Lower leg skin (tissue), 4 donors: Measurements from ENCODE around the gene PSKH1. TPM values are rescaled to one million over a fixed set of nuclear protein-coding genes. Genes with fewer than 3 reads are reported as not detected.
"Not testable (repeated sequence)": the region's sequence is repeated elsewhere in the genome, so short reads cannot be mapped to it uniquely, and the experiment has no call there.

Experiments
- DNase-seq, 2 donors: peaks; one replicate each; pipeline ENCODE4 v3.0.0-alpha.2; 2019; ENCODE audit warnings: low spot score in 2 of 2
- H3K4me3 ChIP-seq: fragments of 200-600 bp; sonication (generic); 2 replicates; pipeline ENCODE4 v1.5.1; 2017; ENCODE audit warnings: mild to moderate bottlenecking, low read depth; ENCODE audit not compliant: poor library complexity, severe bottlenecking
- POLR2A ChIP-seq, 2 donors: fragments of 450-650 bp; IDR thresholded peaks; one replicate each; pipeline ENCODE4 v1.6.1; 2016 to 2017; ENCODE audit warnings: antibody characterized with exemption in 2 of 2, mild to moderate bottlenecking in 1 of 2, moderate library complexity in 1 of 2
- WGBS, 2 donors: methylation state at CpG; one replicate each; pipeline ENCODE4 v1.1.5; 2018; 5-methylcytosine and 5-hydroxymethylcytosine counted together
- intact Hi-C: fragments of 100-400 bp; cut with DNase I; formaldehyde crosslinking; loops from one replicate; pipeline ENCODE4 v1.15.0; 2023; ENCODE audit warnings: low total_unique reads
- total RNA-seq, 4 donors: library from RNA; depleted of rRNA; stranded (reverse); fragments of >200 nt; gene quantifications; one replicate each; pipeline ENCODE4 v1.1.0, GENCODE V29; 2016
- TF ChIP-seq, protein P1 (sequence below), 3 donors: fragments of 450-650 bp; IDR thresholded peaks; one replicate each; pipeline ENCODE4 v1.5.1; 2016; ENCODE audit warnings: antibody characterized with exemption in 3 of 3, mild to moderate bottlenecking in 3 of 3, moderate library complexity in 2 of 3

PSKH1 gene
- total RNA-seq, 4 donors from 2014 or later: 11.1 to 17.9 (median 14.4) TPM

GRCh38 chr16:67935101-67935401, 42.0 kb downstream of the PSKH1 start:
- TF ChIP-seq, protein P1, sequence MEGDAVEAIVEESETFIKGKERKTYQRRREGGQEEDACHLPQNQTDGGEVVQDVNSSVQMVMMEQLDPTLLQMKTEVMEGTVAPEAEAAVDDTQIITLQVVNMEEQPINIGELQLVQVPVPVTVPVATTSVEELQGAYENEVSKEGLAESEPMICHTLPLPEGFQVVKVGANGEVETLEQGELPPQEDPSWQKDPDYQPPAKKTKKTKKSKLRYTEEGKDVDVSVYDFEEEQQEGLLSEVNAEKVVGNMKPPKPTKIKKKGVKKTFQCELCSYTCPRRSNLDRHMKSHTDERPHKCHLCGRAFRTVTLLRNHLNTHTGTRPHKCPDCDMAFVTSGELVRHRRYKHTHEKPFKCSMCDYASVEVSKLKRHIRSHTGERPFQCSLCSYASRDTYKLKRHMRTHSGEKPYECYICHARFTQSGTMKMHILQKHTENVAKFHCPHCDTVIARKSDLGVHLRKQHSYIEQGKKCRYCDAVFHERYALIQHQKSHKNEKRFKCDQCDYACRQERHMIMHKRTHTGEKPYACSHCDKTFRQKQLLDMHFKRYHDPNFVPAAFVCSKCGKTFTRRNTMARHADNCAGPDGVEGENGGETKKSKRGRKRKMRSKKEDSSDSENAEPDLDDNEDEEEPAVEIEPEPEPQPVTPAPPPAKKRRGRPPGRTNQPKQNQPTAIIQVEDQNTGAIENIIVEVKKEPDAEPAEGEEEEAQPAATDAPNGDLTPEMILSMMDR (IDR thresholded peaks at IDR 0.05): no peak
- TF ChIP-seq POLR2A (IDR thresholded peaks at IDR 0.05): no peak
- no peak for DNase-seq
- intact Hi-C loops: no loop called here
- 37% methylated on average over 13 of the region's 13 CpGs for WGBS, 2 donors
- H3K4me3 ChIP-seq: peak overlapping the region; percentile 7

DNA sequence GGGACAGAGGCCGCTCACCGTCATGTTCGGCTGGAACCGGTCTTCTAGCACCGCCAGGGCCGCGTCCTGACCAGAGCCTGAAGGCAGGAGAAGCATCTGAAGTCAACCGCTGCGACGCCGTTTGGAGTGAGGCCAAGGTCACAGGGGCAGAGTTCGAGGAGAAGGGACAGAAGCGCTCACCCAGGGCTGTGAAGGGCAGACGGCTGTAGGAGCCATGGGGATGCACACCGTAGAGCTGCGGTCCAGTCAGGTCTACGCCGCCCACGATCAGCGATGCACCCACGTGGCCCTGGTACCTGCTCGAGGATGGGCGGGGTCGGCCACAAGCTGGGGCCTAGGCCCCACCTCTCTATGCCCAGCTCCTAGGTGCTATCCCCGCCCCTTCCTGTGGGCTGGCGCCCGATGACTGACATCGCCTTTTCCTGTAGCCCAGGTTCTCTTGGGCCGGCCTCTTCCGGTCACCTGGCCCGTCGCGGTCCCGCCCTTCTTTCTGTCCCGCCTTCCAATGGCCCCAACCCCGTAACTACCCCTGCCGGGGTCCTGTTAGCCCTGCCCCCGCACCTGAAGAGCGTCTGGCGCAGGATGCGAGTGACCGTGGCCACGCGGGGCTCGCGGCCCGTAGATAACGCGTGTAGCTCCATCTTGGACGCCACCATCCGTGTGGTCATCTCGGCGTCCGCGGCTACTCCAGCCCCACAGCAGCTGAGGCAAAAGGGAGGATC, 42.5 kb downstream of the PSKH1 start:
- 2% methylated on average over 42 of the region's 55 CpGs for WGBS, 2 donors
- peak in 1 of 2 donors; percentile 13 for TF ChIP-seq POLR2A (IDR thresholded peaks at IDR 0.05)
- TF ChIP-seq, protein P1 (IDR thresholded peaks at IDR 0.05): no peak
- peak; percentile 96 to 99 for DNase-seq
- intact Hi-C loops: no loop called here
- H3K4me3 ChIP-seq: peak overlapping the region; percentile 71

GRCh38 chr16:67936124-67936879, 43.2 kb downstream of the PSKH1 start, which contains the start of gene PSMB10:
TSS of gene PSMB10 (minus strand) at chr16:67936850. CDS start at chr16:67936749, 101 bp downstream.
- intact Hi-C loops: no loop called here
- peak within 1 kb of the TSS; percentile 71 for H3K4me3 ChIP-seq
- peak; percentile 75 to 93 for DNase-seq
- WGBS, 2 donors: 0 to 1% methylated on average over 19 to 45 of the region's 54 CpGs
- TF ChIP-seq, protein P1 (IDR thresholded peaks at IDR 0.05): no peak
- TF ChIP-seq POLR2A (IDR thresholded peaks at IDR 0.05): no peak

- peak overlapping the region; percentile 71 for H3K4me3 ChIP-seq
- DNase-seq: no peak
- TF ChIP-seq, protein P1 (IDR thresholded peaks at IDR 0.05): no peak
- TF ChIP-seq POLR2A (IDR thresholded peaks at IDR 0.05): no peak
- 43 to 46% methylated on average over 6 of the region's 6 CpGs for WGBS, 2 donors
- intact Hi-C loops: no loop called here
Measured at GRCh38 chr16:67936880-67937605, 44.0 kb downstream of the PSKH1 start.

DNA sequence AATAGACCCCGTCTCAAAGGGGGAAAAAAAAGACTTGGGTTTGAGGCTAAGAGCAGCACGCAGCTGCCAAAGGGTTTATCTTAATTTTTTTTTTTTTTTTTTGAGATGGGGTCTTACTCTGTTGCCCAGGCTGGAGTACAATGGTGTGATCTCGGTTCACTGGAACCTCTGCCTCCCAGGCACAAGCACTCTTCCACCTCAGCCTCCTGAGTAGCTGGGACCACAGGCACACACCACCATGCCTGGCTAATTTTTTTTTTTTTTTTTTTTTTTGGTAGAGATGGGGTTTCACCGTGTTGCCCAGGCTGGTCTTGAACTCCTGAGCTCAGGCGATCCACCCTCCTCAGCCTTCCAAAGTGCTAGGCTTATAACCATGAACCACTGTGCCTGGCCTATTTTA, 44.7 kb downstream of the PSKH1 start:
- WGBS, 2 donors: 91 to 92% methylated on average over 5 of the region's 5 CpGs
- DNase-seq, intact Hi-C loops, H3K4me3 ChIP-seq: not testable (repeated sequence)
